Activated CD8-positive, alpha-beta memory T cell treated with anti-CD3 and anti-CD28 coated beads, Interleukin-2, amount 50 U/mL, for 1 hour (primary cell): ENCODE results near the gene SYNGR1.
"Not testable (repeated sequence)": the region's sequence is repeated elsewhere in the genome, so short reads cannot be mapped to it uniquely, and the experiment has no call there.

ENCODE experiments used
- DNase-seq: peaks from one replicate; pipeline ENCODE4 v3.0.0-alpha.2; 2020; ENCODE audit errors: extremely low read depth

SYNGR1 gene

GRCh38 chr22:39405346-39406085, 55.7 kb downstream of the SYNGR1 start:
- DNase-seq, result no peak

- no peak for DNase-seq
Observed at GRCh38 chr22:39408173-39408572, 58.4 kb downstream of the SYNGR1 start.

- no peak for DNase-seq
Observed at GRCh38 chr22:39408807-39409206, 59.0 kb downstream of the SYNGR1 start.

GRCh38 chr22:39409516-39410029, 59.8 kb downstream of the SYNGR1 start:
- DNase-seq, result no peak

- no peak for DNase-seq
Observed at GRCh38 chr22:39410264-39410663, 60.5 kb downstream of the SYNGR1 start.

GRCh38 chr22:39411828-39412365, 62.1 kb downstream of the SYNGR1 start:
- DNase-seq, result not testable (repeated sequence)

GRCh38 chr22:39413204-39413603, 63.4 kb downstream of the SYNGR1 start:
- not testable (repeated sequence) for DNase-seq

- no peak for DNase-seq
Observed at GRCh38 chr22:39414377-39414776, 64.6 kb downstream of the SYNGR1 start.

- no peak for DNase-seq
Observed at GRCh38 chr22:39414886-39415285, 65.1 kb downstream of the SYNGR1 start.

- DNase-seq, result no peak
Observed at GRCh38 chr22:39415506-39415905, 65.7 kb downstream of the SYNGR1 start.

GRCh38 chr22:39416319-39416718, 66.5 kb downstream of the SYNGR1 start:
- no peak for DNase-seq

GRCh38 chr22:39417641-39418040, 67.8 kb downstream of the SYNGR1 start:
- no peak for DNase-seq

- no peak for DNase-seq
Observed at GRCh38 chr22:39418696-39419095, 68.9 kb downstream of the SYNGR1 start.

- DNase-seq, result no peak
Observed at GRCh38 chr22:39419096-39419495, 69.3 kb downstream of the SYNGR1 start.

- DNase-seq, result no peak
Observed at GRCh38 chr22:39419911-39420310, 70.1 kb downstream of the SYNGR1 start.

- no peak for DNase-seq
Observed at GRCh38 chr22:39421691-39422090, 71.9 kb downstream of the SYNGR1 start.

GRCh38 chr22:39422101-39422500, 72.3 kb downstream of the SYNGR1 start:
- DNase-seq, result no peak

- DNase-seq, result no peak
Observed at GRCh38 chr22:39422721-39423120, 72.9 kb downstream of the SYNGR1 start.

- no peak for DNase-seq
Observed at GRCh38 chr22:39423976-39424375, 74.2 kb downstream of the SYNGR1 start.

- no peak for DNase-seq
Observed at GRCh38 chr22:39426380-39427043, 76.7 kb downstream of the SYNGR1 start.

GRCh38 chr22:39427751-39428596, 78.2 kb downstream of the SYNGR1 start:
- no peak for DNase-seq

GRCh38 chr22:39428597-39429071, 78.8 kb downstream of the SYNGR1 start:
- DNase-seq, result no peak
